Coronary artery (tissue), 2 donors: ENCODE data around the gene SASH3.

ENCODE experiments used
- DNase-seq: peaks from one replicate; pipeline ENCODE4 v3.0.0-alpha.2; 2017; ENCODE audit warnings: low spot score
- H3K27ac ChIP-seq, 2 donors: fragments of 200-600 bp; sonication (generic); one replicate each; pipeline ENCODE4 v1.5.1; 2016 to 2019
- H3K4me3 ChIP-seq: fragments of 200-600 bp; sonication (generic); 2 replicates; pipeline ENCODE4 v1.5.1; 2016; ENCODE audit warnings: mild to moderate bottlenecking, moderate library complexity
- TF ChIP-seq, protein P1 (sequence below): fragments of 200-600 bp; sonication (generic); IDR thresholded peaks from one replicate; pipeline ENCODE4 v1.5.1; 2019; ENCODE audit warnings: antibody characterized with exemption

Gene SASH3

DNA sequence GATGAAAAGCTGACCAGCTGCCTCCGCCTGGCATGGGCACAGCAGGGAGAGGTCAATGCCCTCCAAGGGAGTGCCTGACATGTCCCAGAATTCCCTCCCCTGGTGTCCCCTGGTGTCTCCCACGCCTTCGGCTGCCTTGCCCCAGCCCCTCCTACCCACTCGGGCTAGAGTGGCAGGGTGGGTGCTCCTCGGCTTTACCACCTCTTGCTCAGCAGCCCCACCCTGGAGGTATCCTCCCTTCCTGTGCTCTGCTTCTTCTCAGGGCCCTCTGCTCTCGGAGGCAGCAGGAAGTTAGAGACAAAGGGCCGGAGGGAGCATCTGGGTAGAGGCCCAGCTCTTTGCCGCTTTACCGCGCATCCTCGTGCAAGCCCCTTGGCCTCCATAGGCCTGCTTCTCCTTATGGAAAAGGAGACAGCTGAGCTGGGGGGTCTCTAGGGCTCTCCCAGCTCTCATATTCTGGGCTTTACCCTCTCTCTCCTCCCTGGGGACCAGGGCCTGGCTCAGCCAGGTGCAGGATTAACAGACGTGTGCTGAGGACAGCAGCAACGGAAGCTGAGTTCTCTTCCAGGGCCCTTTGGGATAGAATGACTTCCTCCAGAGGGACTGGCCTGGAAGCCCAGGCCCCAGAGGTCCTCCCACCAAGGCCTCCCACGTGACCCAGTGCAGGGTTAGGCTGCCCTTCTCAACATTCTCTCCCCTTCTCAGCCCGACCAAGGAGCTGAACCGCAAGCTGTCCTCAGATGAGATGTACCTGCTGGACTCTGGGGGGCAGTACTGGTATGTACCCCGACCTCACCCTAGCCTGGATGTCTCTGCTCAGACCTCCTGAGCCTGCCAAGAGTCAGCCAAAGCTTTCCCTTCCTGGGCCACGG lies 23.7 kb upstream of the SASH3 start:
- TF ChIP-seq, protein P1, sequence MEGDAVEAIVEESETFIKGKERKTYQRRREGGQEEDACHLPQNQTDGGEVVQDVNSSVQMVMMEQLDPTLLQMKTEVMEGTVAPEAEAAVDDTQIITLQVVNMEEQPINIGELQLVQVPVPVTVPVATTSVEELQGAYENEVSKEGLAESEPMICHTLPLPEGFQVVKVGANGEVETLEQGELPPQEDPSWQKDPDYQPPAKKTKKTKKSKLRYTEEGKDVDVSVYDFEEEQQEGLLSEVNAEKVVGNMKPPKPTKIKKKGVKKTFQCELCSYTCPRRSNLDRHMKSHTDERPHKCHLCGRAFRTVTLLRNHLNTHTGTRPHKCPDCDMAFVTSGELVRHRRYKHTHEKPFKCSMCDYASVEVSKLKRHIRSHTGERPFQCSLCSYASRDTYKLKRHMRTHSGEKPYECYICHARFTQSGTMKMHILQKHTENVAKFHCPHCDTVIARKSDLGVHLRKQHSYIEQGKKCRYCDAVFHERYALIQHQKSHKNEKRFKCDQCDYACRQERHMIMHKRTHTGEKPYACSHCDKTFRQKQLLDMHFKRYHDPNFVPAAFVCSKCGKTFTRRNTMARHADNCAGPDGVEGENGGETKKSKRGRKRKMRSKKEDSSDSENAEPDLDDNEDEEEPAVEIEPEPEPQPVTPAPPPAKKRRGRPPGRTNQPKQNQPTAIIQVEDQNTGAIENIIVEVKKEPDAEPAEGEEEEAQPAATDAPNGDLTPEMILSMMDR, result no peak
- H3K4me3 ChIP-seq, result no peak overlapping the region
- no peak for DNase-seq
- no peak overlapping the region for H3K27ac ChIP-seq

DNA sequence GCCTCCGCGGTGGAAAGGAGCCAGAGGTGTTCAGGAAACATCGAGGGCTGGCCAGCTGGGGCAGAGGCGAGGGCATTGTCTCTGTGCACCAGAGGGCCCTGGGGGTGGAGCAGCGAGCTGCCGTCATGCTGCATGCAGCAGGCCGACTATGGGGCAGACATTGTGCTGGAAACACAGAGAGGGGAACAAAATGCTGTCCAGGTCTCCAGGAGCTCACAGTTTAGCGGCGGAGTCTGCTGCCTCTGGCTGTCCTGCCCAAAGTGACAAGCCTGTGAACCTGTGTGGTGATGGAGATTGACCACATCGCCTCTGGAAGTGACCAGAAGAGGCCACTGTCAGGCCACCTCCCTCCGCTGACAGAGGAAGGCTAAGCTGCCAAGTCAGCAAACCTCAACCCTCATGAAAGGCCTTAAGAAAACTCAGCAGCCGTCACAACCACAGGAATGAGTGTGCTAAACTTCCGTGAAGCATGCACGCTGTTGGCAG lies 20.1 kb upstream of the SASH3 start:
- Histone ChIP-seq H3K27ac (peak overlapping the region in 1 of 2 donors; percentile 63), H3K4me3 (no peak overlapping the region)
- TF ChIP-seq, protein P1, result no peak
- DNase-seq, result no peak

DNA sequence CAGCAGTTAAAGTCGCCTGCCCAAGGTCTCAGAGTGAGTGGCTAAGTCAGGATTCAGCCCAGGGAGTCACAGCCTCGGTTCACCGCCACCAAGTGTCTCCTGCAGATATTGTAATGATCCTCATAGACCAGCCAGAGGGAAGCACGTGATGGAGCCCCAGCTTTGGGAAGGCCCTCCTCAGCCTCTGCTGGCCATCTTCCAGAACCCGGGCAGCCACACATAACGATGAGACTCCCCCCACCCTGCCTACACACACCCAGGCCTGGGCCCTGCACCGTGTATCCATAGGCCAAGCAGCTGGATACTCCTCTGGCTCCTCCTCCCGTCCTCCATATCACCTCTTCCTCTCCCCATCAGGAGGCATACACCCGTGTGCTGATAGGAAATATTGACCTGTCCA lies 19.6 kb upstream of the SASH3 start:
- TF ChIP-seq, protein P1, result no peak
- Histone ChIP-seq H3K4me3 (no peak overlapping the region), H3K27ac (peak overlapping the region in 1 of 2 donors; percentile 63)
- DNase-seq, result no peak

DNA sequence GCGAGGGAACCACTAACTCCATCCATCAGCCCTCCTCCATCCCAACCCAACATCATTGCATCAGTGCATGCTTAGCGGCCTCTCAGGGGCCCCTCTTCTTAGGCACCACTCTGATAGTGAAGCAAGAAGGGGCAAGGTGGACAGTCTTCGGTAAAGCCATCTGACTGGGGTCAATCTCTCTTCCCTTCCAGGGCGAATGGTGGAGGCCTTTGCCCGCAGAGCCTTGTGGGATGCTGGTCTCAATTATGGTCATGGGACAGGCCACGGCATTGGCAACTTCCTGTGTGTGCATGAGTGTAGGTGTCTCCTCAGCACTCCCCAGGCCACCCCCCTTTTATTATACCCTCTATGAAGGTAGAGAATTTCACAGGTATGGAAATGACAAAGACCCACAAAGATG lies 18.8 kb upstream of the SASH3 start:
- Histone ChIP-seq H3K4me3 (no peak overlapping the region), H3K27ac (no peak overlapping the region)
- TF ChIP-seq, protein P1, result no peak
- DNase-seq, result no peak

DNA sequence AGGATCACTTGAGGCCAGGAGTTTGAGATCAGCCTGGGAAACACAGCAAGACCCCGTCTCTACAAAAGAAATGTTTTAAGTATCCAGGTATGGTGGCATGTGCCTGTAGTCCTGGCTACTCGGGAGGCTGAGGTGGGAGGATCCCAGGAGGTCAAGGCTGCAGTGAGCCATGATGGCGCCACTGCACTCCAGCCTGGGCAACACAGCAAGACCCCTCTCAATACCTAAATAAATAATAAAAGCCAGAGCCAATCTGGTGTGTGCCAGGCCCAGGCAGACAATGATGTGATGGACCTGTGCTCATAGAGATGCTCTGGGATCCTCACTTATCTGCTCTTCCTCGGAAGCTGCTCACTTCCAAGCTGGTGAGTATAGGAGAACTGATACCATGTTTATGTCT lies 18.2 kb upstream of the SASH3 start:
- TF ChIP-seq, protein P1, result no peak
- Histone ChIP-seq H3K4me3 (no peak overlapping the region), H3K27ac (no peak overlapping the region)
- DNase-seq, result no peak

DNA sequence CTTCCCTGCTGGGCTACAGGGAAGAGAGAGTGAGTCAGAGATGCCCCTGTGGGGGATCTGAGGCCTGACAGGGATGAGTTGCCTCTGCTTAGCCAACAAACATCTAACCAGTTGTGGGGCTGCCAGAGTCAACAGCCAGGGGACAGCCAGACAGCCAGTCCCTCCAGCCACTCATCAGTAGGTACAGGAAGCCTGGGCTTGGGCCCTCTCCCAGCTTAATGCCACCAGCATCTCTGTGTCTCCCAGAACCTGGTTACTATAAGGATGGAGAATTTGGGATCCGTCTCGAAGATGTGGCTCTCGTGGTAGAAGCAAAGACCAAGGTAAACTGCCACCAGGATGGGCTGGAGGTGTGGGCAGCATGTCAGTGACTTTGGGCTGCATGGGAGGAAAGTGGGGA lies 17.3 kb upstream of the SASH3 start:
- TF ChIP-seq, protein P1, result no peak
- Histone ChIP-seq H3K4me3 (no peak overlapping the region), H3K27ac (no peak overlapping the region)
- no peak for DNase-seq

DNA sequence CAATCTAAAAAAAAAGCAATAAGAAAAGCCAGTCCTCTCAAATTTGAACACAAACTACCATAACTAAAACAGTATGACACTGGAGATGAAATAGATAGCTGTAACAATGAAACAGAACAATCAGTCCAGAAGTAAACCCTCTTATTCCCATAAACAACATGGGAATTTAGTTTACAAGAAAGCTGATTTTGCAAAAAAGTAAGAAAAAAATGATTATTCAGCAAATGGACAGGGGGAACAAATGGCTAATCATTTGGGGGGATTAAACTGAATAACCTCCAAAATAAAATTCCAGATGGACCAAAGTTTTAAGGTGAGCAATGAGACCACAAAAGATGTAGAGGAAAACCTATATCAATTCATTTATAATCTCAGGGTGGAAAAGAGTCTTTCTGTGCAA lies 16.1 kb upstream of the SASH3 start:
- no peak for DNase-seq
- Histone ChIP-seq H3K27ac (no peak overlapping the region), H3K4me3 (no peak overlapping the region)
- TF ChIP-seq, protein P1, result no peak
